Lower leg skin (tissue), 4 donors: Measurements from ENCODE around the gene AKT2. TPM values are rescaled to one million over a fixed set of nuclear protein-coding genes. Genes with fewer than 3 reads are reported as not detected.

Source experiments
- DNase-seq, 2 donors: peaks; one replicate each; pipeline ENCODE4 v3.0.0-alpha.2; 2019; ENCODE audit warnings: low spot score in 2 of 2
- H3K4me3 ChIP-seq: fragments of 200-600 bp; sonication (generic); 2 replicates; pipeline ENCODE4 v1.5.1; 2017; ENCODE audit warnings: mild to moderate bottlenecking, low read depth; ENCODE audit not compliant: poor library complexity, severe bottlenecking
- CTCF ChIP-seq, 3 donors: fragments of 450-650 bp; IDR thresholded peaks; one replicate each; pipeline ENCODE4 v1.5.1; 2016; ENCODE audit warnings: antibody characterized with exemption in 3 of 3, mild to moderate bottlenecking in 3 of 3, moderate library complexity in 2 of 3
- POLR2A ChIP-seq, 2 donors: fragments of 450-650 bp; IDR thresholded peaks; one replicate each; pipeline ENCODE4 v1.6.1; 2016 to 2017; ENCODE audit warnings: antibody characterized with exemption in 2 of 2, mild to moderate bottlenecking in 1 of 2, moderate library complexity in 1 of 2
- WGBS, 2 donors: methylation state at CpG; one replicate each; pipeline ENCODE4 v1.1.5; 2018; 5-methylcytosine and 5-hydroxymethylcytosine counted together
- intact Hi-C: fragments of 100-400 bp; cut with DNase I; formaldehyde crosslinking; loops from one replicate; pipeline ENCODE4 v1.15.0; 2023; ENCODE audit warnings: low total_unique reads
- total RNA-seq, 4 donors: library from RNA; depleted of rRNA; stranded (reverse); fragments of >200 nt; gene quantifications; one replicate each; pipeline ENCODE4 v1.1.0, GENCODE V29; 2016

Gene AKT2
- total RNA-seq, 4 donors from 2014 or later, result 71.1 to 129 (median 82.2) TPM

GRCh38 chr19:40231057-40231456, 54.1 kb downstream of the AKT2 start:
- intact Hi-C loops, result no loop called here
- no peak overlapping the region for H3K4me3 ChIP-seq
- no peak for DNase-seq
- 79 to 80% methylated on average over 6 of the region's 6 CpGs for WGBS, 2 donors
- no peak for TF ChIP-seq POLR2A (IDR thresholded peaks at IDR 0.05)
- no peak for TF ChIP-seq CTCF (IDR thresholded peaks at IDR 0.05)

- DNase-seq, result no peak
- intact Hi-C loops, result no loop called here
- 57 to 59% methylated on average over 4 of the region's 4 CpGs for WGBS, 2 donors
- no peak overlapping the region for H3K4me3 ChIP-seq
- TF ChIP-seq POLR2A (IDR thresholded peaks at IDR 0.05), result no peak
Observed at GRCh38 chr19:40229926-40230417, 55.2 kb downstream of the AKT2 start.

GRCh38 chr19:40229484-40229883, 55.7 kb downstream of the AKT2 start:
- TF ChIP-seq POLR2A (IDR thresholded peaks at IDR 0.05), result no peak
- TF ChIP-seq CTCF (IDR thresholded peaks at IDR 0.05), result no peak
- 25 to 26% methylated on average over 3 of the region's 3 CpGs for WGBS, 2 donors
- DNase-seq, result no peak
- no peak overlapping the region for H3K4me3 ChIP-seq
- intact Hi-C loops, result no loop called here

- DNase-seq, result no peak
- intact Hi-C loops, result no loop called here
- TF ChIP-seq POLR2A (IDR thresholded peaks at IDR 0.05) (no peak), CTCF (IDR thresholded peaks at IDR 0.05) (no peak)
- 83 to 85% methylated on average over 5 of the region's 5 CpGs for WGBS, 2 donors
- no peak overlapping the region for H3K4me3 ChIP-seq
Observed at GRCh38 chr19:40228863-40229262, 56.3 kb downstream of the AKT2 start.

GRCh38 chr19:40228346-40228745, 56.8 kb downstream of the AKT2 start:
- TF ChIP-seq CTCF (IDR thresholded peaks at IDR 0.05) (no peak), POLR2A (IDR thresholded peaks at IDR 0.05) (no peak)
- 54 to 55% methylated on average over 10 of the region's 10 CpGs for WGBS, 2 donors
- intact Hi-C loops, result no loop called here
- DNase-seq, result no peak
- H3K4me3 ChIP-seq, result no peak overlapping the region

GRCh38 chr19:40225440-40226305, 59.5 kb downstream of the AKT2 start:
- no peak overlapping the region for H3K4me3 ChIP-seq
- TF ChIP-seq POLR2A (IDR thresholded peaks at IDR 0.05), result no peak
- DNase-seq, result no peak
- WGBS, 2 donors, result 22 to 26% methylated on average over 21 of the region's 21 CpGs
- intact Hi-C loops, result no loop called here
